Medulla oblongata (tissue), 1 donor: ENCODE measurements around the gene TINAGL1.

Source experiments
- DNase-seq: peaks from one replicate; pipeline ENCODE4 v3.0.0-alpha.2; 2015; ENCODE audit errors: extremely low spot score

The TINAGL1 gene

DNA sequence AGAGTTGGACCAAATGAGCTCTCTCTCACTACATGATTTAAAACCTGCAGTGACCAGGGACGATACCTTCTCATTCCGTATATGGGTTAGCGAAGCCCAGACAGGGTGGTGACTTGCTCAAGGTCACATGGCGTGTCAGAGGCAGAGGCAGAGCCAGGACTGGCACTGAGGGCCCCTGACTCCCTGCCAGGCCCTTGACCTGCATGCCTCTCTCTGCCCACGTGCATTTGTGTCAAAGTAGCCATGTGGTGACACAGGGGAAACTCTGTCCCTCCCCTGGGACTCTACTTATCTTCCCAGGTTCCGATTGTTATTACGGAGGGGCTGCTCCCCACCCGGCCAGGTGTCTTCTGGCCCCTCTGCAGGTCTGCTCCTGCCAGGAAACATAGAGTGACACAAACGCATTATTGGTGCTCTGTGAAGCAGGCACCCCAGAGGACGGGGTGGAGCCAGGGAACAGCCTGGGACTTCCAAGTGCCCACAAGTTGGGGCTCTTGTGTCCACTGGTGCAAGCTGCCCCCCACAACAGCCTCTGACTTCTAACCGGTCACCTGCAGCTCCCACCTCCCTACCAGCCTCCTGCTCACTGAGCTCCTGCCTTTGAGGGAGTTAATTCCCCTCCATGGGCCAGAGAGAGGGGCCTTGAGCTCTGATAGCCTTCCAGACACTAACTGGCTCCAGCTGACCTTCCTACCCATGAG is 7.3 kb upstream of the TINAGL1 start:
- no peak for DNase-seq

GRCh38 chr1:31569596-31570173 is 6.6 kb upstream of the TINAGL1 start:
- DNase-seq, result no peak

DNA sequence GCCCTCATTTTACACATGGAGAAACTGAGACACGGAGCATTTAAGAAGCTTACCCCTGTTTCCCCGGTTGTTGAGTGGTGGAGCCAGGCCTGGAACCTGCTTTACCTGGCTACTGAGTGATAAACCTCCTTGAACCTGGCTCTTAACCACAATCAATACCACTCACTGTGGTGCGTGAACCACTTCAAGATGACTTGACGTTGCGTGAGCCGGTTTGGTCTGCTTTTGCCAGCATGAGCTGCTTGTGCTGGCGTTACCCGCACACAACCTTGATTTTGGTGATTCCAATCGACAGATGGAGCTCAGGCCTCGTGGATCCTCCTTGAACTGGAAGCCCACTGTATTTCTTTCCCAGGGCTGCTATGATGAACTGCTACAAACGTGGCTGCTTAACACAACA is 6.1 kb upstream of the TINAGL1 start:
- DNase-seq, result no peak

DNA sequence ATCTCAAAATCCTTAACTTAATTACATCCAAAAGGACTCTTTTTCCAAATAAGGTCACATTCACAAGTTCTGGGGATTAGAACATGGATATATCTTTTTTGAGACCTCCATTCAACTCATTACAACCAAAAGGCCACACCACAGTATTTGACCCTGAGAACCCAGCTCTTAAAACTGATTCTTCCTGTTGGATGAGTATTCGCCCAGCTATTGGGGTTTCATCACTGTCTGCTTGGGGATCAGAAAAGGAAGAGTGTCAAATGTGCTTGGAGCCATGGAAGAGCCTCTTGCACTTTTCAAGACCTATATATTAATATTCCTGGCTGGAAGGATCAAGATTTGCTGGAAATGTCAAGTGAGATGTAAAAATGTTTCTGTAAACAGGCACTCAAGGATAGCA is 5.4 kb upstream of the TINAGL1 start:
- DNase-seq, result no peak

DNA sequence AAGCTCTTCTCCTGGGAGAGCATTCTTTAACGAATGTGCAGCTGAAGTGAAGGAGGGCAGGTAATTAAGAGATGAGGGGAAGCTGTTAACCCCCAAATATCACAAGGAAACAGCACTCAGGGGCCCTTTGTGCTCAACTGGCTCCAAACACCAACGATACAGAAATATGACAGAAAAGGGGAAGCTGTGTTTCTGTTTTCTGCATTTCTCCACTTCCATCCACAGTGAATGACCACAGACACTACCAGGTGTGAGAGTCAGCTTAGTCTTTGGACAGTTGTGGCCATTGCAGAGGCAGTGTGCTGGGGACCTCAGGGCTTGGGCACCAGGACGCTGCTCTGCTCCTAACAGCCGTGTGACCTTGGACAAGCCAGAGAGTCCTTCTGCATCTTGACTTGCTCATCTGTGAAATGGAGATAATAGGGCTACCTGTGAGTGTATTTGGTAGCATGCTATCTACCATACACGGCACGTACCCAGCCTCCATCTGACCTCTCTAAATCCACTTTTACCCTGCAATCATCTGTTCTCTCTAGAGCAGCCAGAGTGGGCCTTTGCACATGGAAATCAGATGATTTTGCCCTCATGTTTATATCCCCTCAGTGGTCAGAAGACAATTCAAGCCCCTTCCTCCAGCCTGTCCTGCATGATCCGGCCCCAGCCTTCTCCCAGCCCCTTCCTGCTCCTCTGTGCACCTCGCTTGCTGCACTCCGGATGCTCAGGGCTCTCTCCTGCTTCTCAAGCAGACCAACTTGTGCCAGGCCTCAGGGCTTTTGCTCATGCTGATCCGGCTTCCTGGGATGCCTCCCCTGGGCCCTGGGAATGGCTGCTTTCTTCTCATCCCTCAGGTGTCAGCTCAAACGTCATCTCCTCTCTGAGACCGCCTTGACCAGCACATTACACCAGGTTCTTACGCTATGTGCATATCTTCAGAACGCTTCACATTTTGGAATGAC is 4.7 kb upstream of the TINAGL1 start:
- DNase-seq, result no peak

GRCh38 chr1:31572323-31573104 is 3.8 kb upstream of the TINAGL1 start:
- DNase-seq, result no peak

- DNase-seq, result no peak
Measured at GRCh38 chr1:31573261-31573660, 3.1 kb upstream of the TINAGL1 start.

DNA sequence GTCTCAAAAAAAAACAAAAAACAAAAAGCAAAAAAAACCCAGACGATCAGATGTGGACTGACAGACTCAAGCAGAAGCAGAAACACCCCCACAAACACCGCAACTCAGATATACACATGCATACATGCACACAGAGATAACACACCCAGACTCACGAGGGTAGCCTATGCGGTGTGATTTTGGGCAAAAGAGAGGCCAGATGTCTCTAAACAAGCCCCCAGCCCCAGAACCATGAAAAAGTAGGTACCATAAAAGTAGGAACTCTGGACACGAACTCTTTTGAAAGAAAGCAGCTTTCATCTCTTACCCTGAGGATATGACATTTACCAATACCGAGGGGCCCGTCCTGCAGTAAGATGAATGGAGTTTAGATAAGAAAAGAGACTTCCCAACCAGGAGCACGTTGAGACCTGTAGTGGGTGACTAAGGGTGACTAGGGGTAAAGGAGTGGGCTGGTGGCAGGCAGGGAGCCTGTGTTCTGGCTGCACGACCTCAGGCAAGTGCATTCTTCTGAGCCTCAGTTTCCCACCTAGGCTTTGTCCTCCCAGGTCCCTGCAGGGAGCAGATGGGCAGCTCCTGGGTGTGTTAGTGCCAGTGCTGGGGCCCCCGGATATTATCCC is 1.5 kb upstream of the TINAGL1 start:
- DNase-seq, result no peak

GRCh38 chr1:31575369-31576140 is 760 bp upstream of the TINAGL1 start:
- no peak for DNase-seq

GRCh38 chr1:31576743-31577455 is 584 bp downstream of the TINAGL1 start:
- no peak for DNase-seq

DNA sequence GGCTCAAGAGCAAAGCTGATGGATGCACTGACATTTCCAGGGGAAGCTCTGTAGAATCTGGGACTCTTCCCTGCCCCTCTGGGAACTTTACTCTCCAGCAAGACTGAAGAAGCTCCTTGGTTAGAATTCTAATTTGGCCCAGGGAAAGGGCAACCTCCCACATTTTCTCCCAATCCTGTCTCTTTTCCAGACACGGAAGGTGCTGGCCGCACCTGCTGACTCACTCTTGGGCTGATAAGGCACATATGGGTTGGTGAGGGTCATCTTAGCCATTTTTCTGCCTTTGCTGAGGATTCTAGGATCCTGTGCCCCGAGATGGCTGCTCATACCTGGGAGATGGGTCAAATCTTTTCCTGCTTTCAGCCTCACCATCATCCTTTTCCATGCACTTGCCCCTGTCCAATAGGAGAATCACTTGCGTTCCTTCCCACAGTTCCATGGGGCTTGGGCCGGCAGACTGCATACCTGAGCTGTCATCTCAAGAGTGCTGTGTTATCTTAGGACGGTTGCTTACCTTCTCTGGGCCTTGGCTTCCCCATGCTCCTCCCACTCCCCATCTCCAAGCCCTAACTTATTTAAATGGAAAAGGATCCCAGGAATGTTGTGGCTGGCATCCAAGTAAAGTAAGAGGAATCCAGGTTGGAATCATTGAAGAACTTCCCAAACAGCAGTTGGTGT is 1.3 kb downstream of the TINAGL1 start:
- DNase-seq, result no peak

- no peak for DNase-seq
Measured at GRCh38 chr1:31579374-31579773, 3.1 kb downstream of the TINAGL1 start.

DNA sequence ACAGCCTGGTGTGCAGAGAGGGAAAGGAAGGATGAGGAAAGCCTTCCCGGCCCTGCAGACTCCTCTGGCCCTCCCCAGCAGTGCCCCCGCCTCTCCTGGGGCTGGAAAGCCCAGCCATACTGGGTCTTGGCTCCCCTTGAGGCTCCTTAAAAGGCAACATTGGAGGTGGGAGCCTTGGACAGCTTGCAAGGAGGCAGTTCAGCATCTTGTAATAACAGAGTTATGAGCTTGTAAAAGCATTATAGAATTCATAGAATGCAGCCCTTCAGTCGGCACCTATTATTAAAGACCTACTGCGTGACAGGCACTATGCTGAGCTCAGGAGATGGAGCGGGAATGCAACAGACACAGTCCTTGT is 4.2 kb downstream of the TINAGL1 start:
- no peak for DNase-seq

GRCh38 chr1:31580891-31581603 is 4.7 kb downstream of the TINAGL1 start:
- DNase-seq, result no peak

DNA sequence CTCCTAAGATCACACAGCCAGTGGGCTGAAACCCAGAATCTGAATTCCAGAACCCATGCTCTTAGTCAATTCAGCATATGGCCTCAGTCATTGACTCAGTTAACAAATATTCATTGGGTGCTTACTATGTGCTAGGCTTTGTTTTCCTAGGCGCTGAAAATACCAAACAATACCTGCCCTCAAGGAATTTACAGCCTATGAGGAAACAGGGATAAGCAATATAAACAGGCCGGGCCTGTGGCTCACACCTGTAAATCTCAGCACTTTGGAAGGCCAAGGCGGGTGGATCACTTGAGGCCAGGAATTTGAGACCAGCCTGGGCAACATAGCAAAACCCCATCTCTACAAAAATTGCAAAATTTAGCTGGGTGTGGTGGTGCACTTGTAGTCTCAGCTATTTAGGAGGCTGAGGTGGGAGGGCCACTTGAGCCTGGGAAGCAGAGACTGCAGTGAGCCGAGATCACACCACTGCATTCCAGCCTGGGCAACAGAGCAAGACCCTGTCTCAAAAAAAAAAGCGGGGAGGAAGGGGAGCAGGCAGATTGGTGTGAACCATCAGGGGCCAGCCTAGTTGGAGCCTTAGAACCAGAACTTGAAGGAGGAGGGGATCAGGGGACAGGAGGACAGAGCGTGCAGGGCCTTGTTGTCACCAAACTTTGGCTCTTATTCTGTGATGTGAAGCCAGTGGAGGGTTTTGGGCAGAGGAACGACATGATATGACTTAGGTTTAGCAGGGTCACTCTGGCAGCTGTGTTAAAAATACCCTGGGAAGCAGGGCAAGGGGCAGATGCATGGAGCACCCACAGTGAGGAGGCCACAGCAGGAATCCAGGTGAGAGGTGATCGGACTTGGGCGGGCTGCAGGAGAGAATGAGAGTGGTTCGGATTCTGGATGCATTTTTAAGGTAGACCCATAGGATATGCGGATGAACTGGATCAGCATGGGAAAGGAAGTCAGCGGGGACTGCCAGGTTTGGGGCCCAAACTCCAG is 5.8 kb downstream of the TINAGL1 start:
- no peak for DNase-seq

DNA sequence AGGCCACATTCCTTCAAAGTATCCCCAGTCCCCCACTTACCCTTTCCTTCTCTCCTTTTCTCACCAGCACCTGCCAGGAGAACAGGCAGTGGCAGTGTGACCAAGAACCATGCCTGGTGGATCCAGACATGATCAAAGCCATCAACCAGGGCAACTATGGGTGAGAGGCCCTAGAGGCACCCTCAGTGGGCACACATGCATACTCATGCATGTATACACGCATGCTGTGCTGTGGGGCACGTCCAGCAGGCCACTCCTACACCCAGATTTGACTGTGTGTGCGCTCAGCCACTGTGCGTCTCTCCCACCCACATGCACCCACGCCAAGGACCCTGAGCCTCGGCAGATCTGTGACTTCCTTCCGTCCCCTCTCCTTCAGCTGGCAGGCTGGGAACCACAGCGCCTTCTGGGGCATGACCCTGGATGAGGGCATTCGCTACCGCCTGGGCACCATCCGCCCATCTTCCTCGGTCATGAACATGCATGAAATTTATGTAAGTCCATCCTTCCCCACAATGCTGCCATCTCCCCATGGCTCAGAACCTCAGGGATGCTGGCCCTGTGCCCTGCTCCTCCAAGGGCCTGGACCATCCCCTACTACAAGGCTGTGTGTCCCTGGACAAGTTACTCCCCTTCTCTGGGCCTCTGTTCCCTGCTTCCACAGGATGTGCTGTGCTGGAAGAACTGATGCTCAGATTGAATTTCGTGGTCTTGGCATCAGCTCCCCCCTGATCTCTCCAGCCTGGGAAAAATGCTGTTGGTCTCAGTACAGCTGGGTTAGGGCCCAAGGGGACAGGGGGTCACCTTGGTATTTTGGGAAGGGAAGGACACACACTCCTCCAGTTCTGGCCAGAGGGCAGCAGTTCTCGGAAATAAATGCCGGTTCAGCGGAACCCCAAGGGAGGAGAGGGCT is 7.0 kb downstream of the TINAGL1 start:
- DNase-seq, result no peak
